ENCODE data around the gene CLEC17A. TPM values are rescaled to one million over a fixed set of nuclear protein-coding genes. Genes with fewer than 3 reads are reported as not detected.
"Not testable (repeated sequence)": the region's sequence is repeated elsewhere in the genome, so short reads cannot be mapped to it uniquely, and the experiment has no call there.

Gene CLEC17A, protein sequence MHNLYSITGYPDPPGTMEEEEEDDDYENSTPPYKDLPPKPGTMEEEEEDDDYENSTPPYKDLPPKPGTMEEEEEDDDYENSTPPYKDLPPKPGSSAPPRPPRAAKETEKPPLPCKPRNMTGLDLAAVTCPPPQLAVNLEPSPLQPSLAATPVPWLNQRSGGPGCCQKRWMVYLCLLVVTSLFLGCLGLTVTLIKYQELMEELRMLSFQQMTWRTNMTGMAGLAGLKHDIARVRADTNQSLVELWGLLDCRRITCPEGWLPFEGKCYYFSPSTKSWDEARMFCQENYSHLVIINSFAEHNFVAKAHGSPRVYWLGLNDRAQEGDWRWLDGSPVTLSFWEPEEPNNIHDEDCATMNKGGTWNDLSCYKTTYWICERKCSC
- total RNA-seq = under 1 TPM in 1 of 8 experiments, not detected in 7; 0.05 TPM

- in situ Hi-C loops (cut with MboI; ENCODE audit: low pct_unique_long_range_greater_than_20kb in 2 of 9, low sequenced_read_pairs in 9 of 9, unreplicated experiment in 9 of 9) = loop anchor here in 2 of 9 experiments (25.0 kb wide), 2 partner anchors 304 to 329 kb away; partner anchors contain the start of gene OR7A17 (in 1 of the 2)
- 20% methylated on average over 1 to 2 of the region's 6 CpGs; no CpG with 5 or more reads in 8 of the 10 experiments for WGBS, 10 experiments
- Histone ChIP-seq H3K27ac (no peak within 1 kb of the TSS), H3K4me3 (no peak within 1 kb of the TSS), H3K4me1 (replicated peaks in 1 of 2) (no peaks in the 10 kb centered on the region)
- no peak for ATAC-seq (replicated peaks in 6 of 8)
Measured at GRCh38 chr19:14582894-14583340, at the start of gene CLEC17A. Gene CLEC17A (plus strand): TSS chr19:14583084. CDS start chr19:14583161, 77 bp downstream.

GRCh38 chr19:14533450-14533849 is 49.4 kb upstream of the CLEC17A start:
- 81 to 100% (median 89%) methylated on average over 1 to 5 of the region's 5 CpGs; no CpG with 5 or more reads in 2 of the 10 experiments for WGBS, 10 experiments
- in situ Hi-C loops (cut with MboI; ENCODE audit: low pct_unique_long_range_greater_than_20kb in 2 of 9, low sequenced_read_pairs in 9 of 9, unreplicated experiment in 9 of 9) = no loop called here
- no peak for ATAC-seq (replicated peaks in 6 of 8)

DNA sequence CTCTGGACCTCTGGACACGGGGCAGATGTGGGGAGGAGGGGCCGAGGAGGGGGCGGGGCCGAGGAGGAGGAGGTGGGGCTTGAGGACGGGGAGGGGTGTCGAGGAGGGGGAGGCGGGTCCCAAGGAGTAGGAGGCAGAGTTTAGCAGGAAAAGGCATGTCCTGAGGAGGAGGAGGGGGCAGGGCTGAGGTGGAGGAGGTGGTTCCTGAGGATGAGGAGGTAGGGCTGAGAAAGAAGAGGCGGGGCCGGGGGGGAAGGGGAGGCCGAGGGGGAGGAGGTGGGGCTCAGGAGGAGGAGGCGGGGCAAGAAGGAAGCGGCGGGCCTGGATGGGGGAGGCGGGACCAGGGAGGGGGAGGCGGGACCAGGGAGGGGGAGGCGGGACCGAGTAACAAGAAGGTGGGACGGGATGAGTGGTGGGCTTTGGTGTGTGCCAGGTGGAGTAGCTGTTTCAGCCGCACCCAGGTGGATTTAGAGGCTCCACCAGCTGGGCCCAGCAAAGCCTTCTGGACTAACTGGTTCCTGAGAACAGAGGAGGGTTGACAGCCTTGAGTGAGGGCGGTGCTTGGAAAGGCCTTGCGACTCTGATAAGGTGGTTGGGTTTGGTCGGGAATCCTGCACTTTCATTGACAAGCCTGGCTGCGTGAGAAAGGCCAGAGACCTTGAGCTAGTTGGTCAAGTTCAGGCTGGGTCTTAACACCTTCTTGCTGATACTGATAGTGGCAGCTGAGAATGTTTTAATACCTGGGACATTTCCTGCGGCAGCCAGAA is 45.8 kb upstream of the CLEC17A start:
- in situ Hi-C loops (cut with MboI; ENCODE audit: low pct_unique_long_range_greater_than_20kb in 2 of 9, low sequenced_read_pairs in 9 of 9, unreplicated experiment in 9 of 9) = no loop called here
- no peak overlapping the region for H3K27ac ChIP-seq

More at GRCh38 chr19:14533450-14533849, 49.4 kb upstream of the CLEC17A start:
- peaks cover 14 to 16% of the 10 kb centered on the region in 2 donors for H3K4me1 ChIP-seq (replicated peaks in 1 of 2)
- no peak overlapping the region for H3K4me3 ChIP-seq
- no peak overlapping the region for H3K27ac ChIP-seq

GRCh38 chr19:14540741-14541525 is 42.0 kb upstream of the CLEC17A start:
- Histone ChIP-seq H3K27ac (no peak overlapping the region), H3K4me3 (no peak overlapping the region), H3K4me1 (replicated peaks in 1 of 2) (peaks cover 7 to 12% of the 10 kb centered on the region in 2 donors)
- 92 to 100% (median 96%) methylated on average over 1 to 14 of the region's 19 CpGs; no CpG with 5 or more reads in 1 of the 10 experiments for WGBS, 10 experiments
- in situ Hi-C loops (cut with MboI; ENCODE audit: low pct_unique_long_range_greater_than_20kb in 2 of 9, low sequenced_read_pairs in 9 of 9, unreplicated experiment in 9 of 9) = no loop called here
- ATAC-seq (replicated peaks in 6 of 8) = no peak

More for the DNA sequence above, 45.8 kb upstream of the CLEC17A start:
- Histone ChIP-seq H3K4me3 (peak overlapping the region in 1 of 5 donors; percentile 20), H3K4me1 (replicated peaks in 1 of 2) (peaks cover 7 to 12% of the 10 kb centered on the region in 2 donors)
- WGBS, 10 experiments = 0 to 100% (median 75%) methylated on average over 1 to 4 of the region's 24 CpGs; no CpG with 5 or more reads in 4 of the 10 experiments
- peak; percentile 42 to 95 (median 72) for ATAC-seq (replicated peaks in 6 of 8)

DNA sequence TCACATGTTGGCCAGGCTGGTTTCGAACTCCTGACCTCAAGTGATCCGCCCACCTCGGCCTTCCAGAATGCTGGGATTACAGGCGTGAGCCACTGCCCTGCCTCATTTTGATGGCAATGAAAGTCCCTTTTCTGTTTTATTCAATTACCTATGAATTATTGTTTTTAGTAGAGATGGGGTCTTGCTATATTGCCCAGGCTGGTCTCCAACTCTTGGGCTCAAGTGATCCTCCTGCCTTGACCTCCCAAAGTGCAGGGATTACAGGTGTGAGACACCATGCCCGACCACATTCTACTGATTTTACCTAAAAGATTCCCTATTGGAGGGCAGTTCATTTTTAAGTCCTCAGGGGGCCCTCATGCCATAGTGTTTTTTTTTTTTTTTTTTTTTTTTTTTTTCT is 40.9 kb upstream of the CLEC17A start:
- ATAC-seq (replicated peaks in 6 of 8); H3K4me1 ChIP-seq (replicated peaks in 1 of 2); H3K4me3 ChIP-seq; in situ Hi-C loops (cut with MboI; ENCODE audit: low pct_unique_long_range_greater_than_20kb in 2 of 9, low sequenced_read_pairs in 9 of 9, unreplicated experiment in 9 of 9); H3K27ac ChIP-seq: not testable (repeated sequence)
- WGBS, 10 experiments = 17 to 84% (median 79%) methylated on average over 1 to 5 of the region's 5 CpGs; no CpG with 5 or more reads in 2 of the 10 experiments

DNA sequence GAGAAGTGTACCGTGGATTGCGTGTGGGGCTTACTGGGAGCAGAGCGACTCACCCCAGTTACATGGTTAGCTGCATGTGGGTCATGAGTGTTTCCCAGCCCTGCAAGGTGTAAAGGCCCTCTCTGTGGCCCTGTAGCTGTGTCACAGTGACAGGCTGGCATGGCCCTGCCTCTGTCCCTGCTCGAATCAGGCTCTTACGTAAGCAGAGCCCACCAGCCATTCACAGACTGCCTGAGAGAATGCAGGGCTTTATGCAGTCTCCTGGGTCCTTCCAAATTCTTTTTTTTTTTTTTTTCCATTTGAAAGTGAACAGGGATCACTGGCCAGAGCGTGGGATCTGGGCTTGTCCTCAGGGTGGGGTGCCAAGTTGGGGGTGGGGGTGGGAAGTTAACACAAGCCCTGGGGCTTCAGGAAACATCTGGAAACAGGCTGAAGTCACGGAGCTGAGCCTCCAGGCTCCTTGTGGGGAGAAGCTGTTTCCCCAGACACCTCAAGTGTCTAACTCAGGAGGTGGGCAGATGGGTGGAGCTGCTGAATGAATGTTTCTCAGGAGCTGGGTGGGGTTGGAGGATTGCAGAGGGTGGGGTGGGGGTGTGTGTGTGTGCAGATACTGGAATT is 40.1 kb upstream of the CLEC17A start:
- WGBS, 10 experiments = 17 to 82% (median 38%) methylated on average over 1 to 5 of the region's 7 CpGs; no CpG with 5 or more reads in 5 of the 10 experiments

GRCh38 chr19:14544047-14544446 is 38.8 kb upstream of the CLEC17A start:
- peak overlapping the region in 1 of 2 donors; percentile 30 for H3K27ac ChIP-seq
- 84 to 100% (median 98%) methylated on average over 1 to 5 of the region's 5 CpGs; no CpG with 5 or more reads in 6 of the 10 experiments for WGBS, 10 experiments
- in situ Hi-C loops (cut with MboI; ENCODE audit: low pct_unique_long_range_greater_than_20kb in 2 of 9, low sequenced_read_pairs in 9 of 9, unreplicated experiment in 9 of 9) = no loop called here
- H3K4me3 ChIP-seq = no peak overlapping the region
- no peak for ATAC-seq (replicated peaks in 6 of 8)
- H3K4me1 ChIP-seq (replicated peaks in 1 of 2) = no peaks in the 10 kb centered on the region

More for the DNA sequence above, 40.1 kb upstream of the CLEC17A start:
- H3K27ac ChIP-seq = no peak overlapping the region
- ATAC-seq (replicated peaks in 6 of 8) = peak in 5 of 8 experiments; percentile 35 to 93 (median 88)
- H3K4me3 ChIP-seq = no peak overlapping the region
- H3K4me1 ChIP-seq (replicated peaks in 1 of 2) = peaks cover 0 to 2% of the 10 kb centered on the region in 2 donors
- in situ Hi-C loops (cut with MboI; ENCODE audit: low pct_unique_long_range_greater_than_20kb in 2 of 9, low sequenced_read_pairs in 9 of 9, unreplicated experiment in 9 of 9) = no loop called here

DNA sequence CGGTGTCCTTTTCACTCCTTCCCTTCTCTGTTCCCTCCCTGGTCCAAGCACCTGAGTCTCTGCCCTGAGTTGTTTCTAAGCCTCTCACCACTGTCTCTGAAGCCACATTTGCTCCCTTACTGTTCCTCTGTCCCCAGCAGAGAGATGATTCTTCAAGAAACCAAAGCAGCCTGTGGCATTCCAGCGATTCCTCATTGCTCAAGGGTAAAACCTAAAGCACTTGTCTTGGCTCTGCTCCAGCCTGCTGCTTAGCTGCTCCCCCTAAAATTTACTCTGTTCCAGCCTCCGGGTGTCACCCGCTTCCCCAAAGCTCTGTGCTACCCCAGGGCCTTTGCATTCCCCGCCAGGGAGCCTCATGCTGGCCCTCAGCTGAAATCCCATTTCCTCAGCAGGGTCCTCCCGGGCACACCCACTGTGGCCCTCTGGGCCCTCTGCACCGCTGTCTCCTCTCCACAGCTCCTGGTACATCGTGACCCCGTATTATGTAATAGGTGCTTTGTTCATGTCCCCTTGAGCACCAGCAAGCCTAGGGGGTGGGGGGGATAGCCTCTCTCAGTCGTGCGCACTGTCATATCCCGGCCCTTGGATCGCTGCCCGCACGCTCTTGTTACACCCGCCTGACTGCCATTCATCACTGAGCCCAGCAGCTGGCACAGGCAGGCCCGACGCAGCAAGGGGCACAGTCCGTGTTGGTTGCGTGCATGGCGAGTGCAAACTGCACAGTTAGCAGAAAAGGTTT is 37.7 kb upstream of the CLEC17A start:
- 50 to 100% (median 90%) methylated on average over 1 to 16 of the region's 21 CpGs; no CpG with 5 or more reads in 3 of the 10 experiments for WGBS, 10 experiments
- Histone ChIP-seq H3K4me3 (no peak overlapping the region), H3K4me1 (replicated peaks in 1 of 2) (no peaks in the 10 kb centered on the region), H3K27ac (no peak overlapping the region)
- in situ Hi-C loops (cut with MboI; ENCODE audit: low pct_unique_long_range_greater_than_20kb in 2 of 9, low sequenced_read_pairs in 9 of 9, unreplicated experiment in 9 of 9) = no loop called here
- ATAC-seq (replicated peaks in 6 of 8) = peak in 3 of 8 experiments; percentile 14 to 67 (median 32)

- no peak for ATAC-seq (replicated peaks in 6 of 8)
- in situ Hi-C loops (cut with MboI; ENCODE audit: low pct_unique_long_range_greater_than_20kb in 2 of 9, low sequenced_read_pairs in 9 of 9, unreplicated experiment in 9 of 9) = no loop called here
- H3K4me1 ChIP-seq (replicated peaks in 1 of 2) = no peaks in the 10 kb centered on the region
- H3K27ac ChIP-seq = no peak overlapping the region
- H3K4me3 ChIP-seq = no peak overlapping the region
- 40 to 100% (median 78%) methylated on average over 1 to 4 of the region's 9 CpGs; no CpG with 5 or more reads in 4 of the 10 experiments for WGBS, 10 experiments
Measured at GRCh38 chr19:14545716-14546082, 37.2 kb upstream of the CLEC17A start.

DNA sequence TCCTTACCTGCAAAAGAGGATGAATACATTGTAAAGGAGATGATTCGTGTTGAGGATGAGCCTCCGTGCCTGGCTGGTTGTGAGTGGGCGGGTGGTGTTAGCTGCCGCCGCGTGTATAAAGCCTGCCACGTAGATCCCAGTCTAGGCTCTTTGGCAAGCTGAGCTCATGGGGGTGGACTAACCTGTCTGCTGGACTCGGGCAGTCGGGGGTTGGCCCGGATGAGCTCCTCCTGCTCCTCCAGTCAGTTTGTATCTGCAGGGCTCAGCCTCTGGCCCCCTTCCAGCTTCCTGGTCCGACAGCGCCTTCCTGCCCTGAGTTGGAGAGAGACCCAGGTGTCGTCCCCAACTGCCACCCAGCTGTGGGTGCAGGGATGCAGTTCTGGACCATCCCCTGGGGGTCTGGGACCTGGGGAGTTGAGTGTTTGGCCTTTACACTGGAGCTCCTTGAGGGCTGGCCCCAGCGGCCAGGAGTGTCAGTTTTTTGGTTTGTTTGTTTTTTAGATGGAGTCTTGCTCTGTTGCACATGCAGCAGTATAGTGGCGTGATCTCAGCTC is 32.6 kb upstream of the CLEC17A start:
- no peak overlapping the region for H3K27ac ChIP-seq
- in situ Hi-C loops (cut with MboI; ENCODE audit: low pct_unique_long_range_greater_than_20kb in 2 of 9, low sequenced_read_pairs in 9 of 9, unreplicated experiment in 9 of 9) = no loop called here
- no peak for ATAC-seq (replicated peaks in 6 of 8)
- 60 to 93% (median 69%) methylated on average over 1 to 7 of the region's 15 CpGs; no CpG with 5 or more reads in 5 of the 10 experiments for WGBS, 10 experiments
- H3K4me3 ChIP-seq = no peak overlapping the region
- peaks cover 6 to 9% of the 10 kb centered on the region in 2 donors for H3K4me1 ChIP-seq (replicated peaks in 1 of 2)
